Nephron (organoid): Measurements from ENCODE around the gene TBC1D10B.
A peak's percentile ranks its signal among the peaks of the same experiment; 100 is the strongest.

Source experiments
- H3K27ac Mint-ChIP-seq, 3 experiments: 2 replicates each; pipeline ENCODE4 v1.8.0; 2020; ENCODE audit warnings: mixed read lengths in 3 of 3, mild to moderate bottlenecking in 2 of 3, moderate library complexity in 1 of 3
- H3K27me3 Mint-ChIP-seq: 2 replicates; pipeline ENCODE4 v1.8.0; 2021; ENCODE audit warnings: low read depth, mild to moderate bottlenecking, moderate library complexity, mixed read lengths
- H3K36me3 Mint-ChIP-seq: 2 replicates; pipeline ENCODE4 v1.8.0; 2020; ENCODE audit warnings: low read depth, mixed read lengths
- H3K4me1 Mint-ChIP-seq: 2 replicates; pipeline ENCODE4 v1.8.0; 2020; ENCODE audit warnings: mixed read lengths
- H3K4me3 Mint-ChIP-seq, 3 experiments: 2 replicates each; pipeline ENCODE4 v1.8.0; 2020; ENCODE audit warnings: mild to moderate bottlenecking in 3 of 3, mixed read lengths in 3 of 3, moderate library complexity in 2 of 3
- H3K9me3 Mint-ChIP-seq: 2 replicates; pipeline ENCODE4 v1.8.0; 2020; ENCODE audit warnings: mixed read lengths
- TF ChIP-seq, protein P1 (sequence below), 3 experiments: fragments of 200-600 bp; sonication (generic); IDR thresholded peaks; one replicate each; pipeline ENCODE4 v1.5.0; 2021; ENCODE audit warnings: antibody characterized with exemption in 3 of 3; ENCODE audit not compliant: unreplicated experiment in 3 of 3

The TBC1D10B gene

DNA sequence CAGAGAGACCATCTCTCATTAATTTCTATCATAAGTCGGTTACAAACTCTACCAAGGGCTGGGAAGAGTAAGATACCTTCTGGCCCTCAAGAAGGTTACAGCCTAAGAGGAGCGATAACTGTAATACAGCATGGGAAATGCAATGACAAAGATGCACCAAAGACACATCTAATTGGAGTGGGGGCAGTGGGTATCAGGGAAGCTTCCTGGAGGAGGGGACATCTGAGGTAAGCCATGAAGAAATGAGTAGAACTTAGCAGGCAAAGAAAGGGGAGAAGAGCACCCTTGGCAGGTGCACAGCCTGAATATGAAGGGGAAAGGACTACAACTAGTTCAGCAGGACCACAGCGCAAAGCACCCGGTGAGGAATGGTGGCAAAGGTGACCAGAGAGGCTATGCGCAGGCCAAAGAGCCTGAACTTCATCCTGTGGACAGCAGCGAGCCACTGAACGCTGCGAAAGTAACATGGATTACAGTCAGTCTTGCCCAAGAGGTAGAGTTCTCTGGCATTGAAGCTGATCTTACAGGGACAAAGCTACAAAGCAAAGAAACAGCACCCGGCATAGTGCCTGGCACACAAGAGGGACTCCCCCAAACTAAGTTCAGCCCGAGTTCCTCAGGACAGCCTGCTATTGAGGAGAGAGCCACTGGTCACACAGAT is 2.8 kb downstream of the TBC1D10B start:
- H3K27ac Mint-ChIP-seq, result peak overlapping the region in 2 of 3 experiments; percentile 65 to 72
- H3K27me3 Mint-ChIP-seq, result no peaks in the 10 kb centered on the region
- H3K4me3 Mint-ChIP-seq, result peak overlapping the region; percentile 91 to 94 (median 92)
- TF ChIP-seq, protein P1, sequence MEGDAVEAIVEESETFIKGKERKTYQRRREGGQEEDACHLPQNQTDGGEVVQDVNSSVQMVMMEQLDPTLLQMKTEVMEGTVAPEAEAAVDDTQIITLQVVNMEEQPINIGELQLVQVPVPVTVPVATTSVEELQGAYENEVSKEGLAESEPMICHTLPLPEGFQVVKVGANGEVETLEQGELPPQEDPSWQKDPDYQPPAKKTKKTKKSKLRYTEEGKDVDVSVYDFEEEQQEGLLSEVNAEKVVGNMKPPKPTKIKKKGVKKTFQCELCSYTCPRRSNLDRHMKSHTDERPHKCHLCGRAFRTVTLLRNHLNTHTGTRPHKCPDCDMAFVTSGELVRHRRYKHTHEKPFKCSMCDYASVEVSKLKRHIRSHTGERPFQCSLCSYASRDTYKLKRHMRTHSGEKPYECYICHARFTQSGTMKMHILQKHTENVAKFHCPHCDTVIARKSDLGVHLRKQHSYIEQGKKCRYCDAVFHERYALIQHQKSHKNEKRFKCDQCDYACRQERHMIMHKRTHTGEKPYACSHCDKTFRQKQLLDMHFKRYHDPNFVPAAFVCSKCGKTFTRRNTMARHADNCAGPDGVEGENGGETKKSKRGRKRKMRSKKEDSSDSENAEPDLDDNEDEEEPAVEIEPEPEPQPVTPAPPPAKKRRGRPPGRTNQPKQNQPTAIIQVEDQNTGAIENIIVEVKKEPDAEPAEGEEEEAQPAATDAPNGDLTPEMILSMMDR (IDR thresholded peaks at IDR 0.05; ENCODE audit: unreplicated experiment in 3 of 3), result no peak
- no peaks in the 10 kb centered on the region for H3K9me3 Mint-ChIP-seq
- H3K4me1 Mint-ChIP-seq, result peaks cover 37% of the 10 kb centered on the region
- peaks cover 35% of the 10 kb centered on the region for H3K36me3 Mint-ChIP-seq

DNA sequence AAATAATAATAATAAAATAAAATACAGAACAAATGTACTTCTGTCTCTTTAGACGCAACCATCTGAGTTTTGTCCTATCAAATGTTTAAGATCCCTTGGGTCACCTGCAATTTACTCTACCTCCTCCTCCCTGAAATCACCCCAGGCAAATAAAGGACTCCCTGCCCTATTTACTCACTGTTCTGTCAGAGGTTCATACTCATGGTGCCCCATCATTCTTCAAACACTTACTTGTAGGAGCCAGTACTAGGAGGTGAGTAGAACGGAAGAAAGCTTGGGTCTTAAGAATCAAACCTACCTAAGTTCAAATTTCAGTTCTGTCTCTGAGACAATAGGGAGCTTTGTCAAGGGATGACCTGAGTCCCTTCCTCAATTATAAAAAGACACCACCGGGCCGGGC is 3.8 kb downstream of the TBC1D10B start:
- no peaks in the 10 kb centered on the region for H3K27me3 Mint-ChIP-seq
- H3K4me1 Mint-ChIP-seq, result peaks cover 36% of the 10 kb centered on the region
- H3K9me3 Mint-ChIP-seq, result no peaks in the 10 kb centered on the region
- peaks cover 39% of the 10 kb centered on the region for H3K36me3 Mint-ChIP-seq
- peak overlapping the region; percentile 91 to 94 (median 92) for H3K4me3 Mint-ChIP-seq
- H3K27ac Mint-ChIP-seq, result no peak overlapping the region
- TF ChIP-seq, protein P1 (IDR thresholded peaks at IDR 0.05; ENCODE audit: unreplicated experiment in 3 of 3), result no peak

DNA sequence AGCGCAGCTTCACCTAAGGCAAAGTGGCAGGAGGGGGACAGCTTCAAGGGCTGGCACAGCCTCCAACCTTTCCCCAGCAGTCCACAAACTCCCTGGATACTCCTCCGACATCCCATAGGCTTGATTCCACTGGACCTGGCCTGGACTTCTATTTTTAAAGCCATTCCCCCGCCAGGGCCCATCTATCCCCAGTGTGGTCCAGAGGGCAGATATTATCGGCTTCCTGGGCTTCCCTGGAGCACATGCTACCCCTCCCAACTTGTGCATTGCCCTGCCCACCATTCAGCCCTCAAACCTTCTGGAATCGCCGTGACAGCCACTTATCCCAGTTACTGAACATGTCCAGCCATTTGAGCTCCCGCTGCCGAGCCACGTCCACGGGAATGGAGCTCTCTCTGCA is 5.1 kb downstream of the TBC1D10B start:
- Mint-ChIP-seq H3K36me3 (peaks cover 50% of the 10 kb centered on the region), H3K4me3 (peak overlapping the region in 1 of 3 experiments; percentile 25), H3K4me1 (peaks cover 30% of the 10 kb centered on the region), H3K27me3 (no peaks in the 10 kb centered on the region), H3K27ac (no peak overlapping the region), H3K9me3 (no peaks in the 10 kb centered on the region)
- TF ChIP-seq, protein P1 (IDR thresholded peaks at IDR 0.05; ENCODE audit: unreplicated experiment in 3 of 3), result no peak

DNA sequence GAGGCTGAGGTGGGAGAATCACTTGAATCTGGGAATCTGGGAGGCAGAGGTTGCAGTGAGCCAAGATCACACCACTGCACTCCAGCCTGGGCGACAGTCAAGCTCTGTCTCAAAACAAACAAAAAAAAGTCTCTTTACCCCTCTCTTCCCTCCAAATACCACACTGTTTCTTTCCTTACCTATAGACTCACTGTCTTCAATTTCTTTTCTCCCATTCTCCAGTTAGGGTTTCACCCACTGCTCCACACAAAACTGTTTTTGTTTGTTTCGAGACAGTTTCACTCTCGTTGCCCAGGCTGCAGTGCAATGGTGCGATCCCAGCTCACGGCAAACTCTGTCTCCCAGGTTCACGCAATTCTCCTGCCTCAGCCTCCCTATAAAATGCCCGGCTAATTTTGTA is 9.1 kb downstream of the TBC1D10B start:
- Mint-ChIP-seq H3K27ac (no peak overlapping the region), H3K36me3 (peaks cover 51% of the 10 kb centered on the region), H3K27me3 (no peaks in the 10 kb centered on the region), H3K4me3 (peak overlapping the region in 1 of 3 experiments; percentile 26), H3K4me1 (peaks cover 10% of the 10 kb centered on the region), H3K9me3 (no peaks in the 10 kb centered on the region)
- TF ChIP-seq, protein P1 (IDR thresholded peaks at IDR 0.05; ENCODE audit: unreplicated experiment in 3 of 3), result no peak

DNA sequence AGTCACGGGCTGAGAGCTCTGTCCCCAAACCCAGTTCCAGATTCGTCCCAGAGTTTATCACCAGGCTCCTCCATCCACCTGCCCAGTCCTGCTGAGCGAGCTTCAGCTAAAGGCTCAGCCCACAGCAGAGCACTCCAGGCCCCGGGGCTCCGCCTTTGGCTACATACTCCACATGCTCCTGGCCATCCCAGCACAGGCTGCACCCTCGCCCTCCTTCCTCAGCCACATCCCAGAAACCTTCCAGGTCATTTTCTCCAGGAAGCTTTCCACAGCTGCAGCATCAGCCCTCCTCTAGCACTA is 10.5 kb downstream of the TBC1D10B start:
- Mint-ChIP-seq H3K27me3 (no peaks in the 10 kb centered on the region), H3K4me3 (no peak overlapping the region), H3K4me1 (peaks cover 11% of the 10 kb centered on the region), H3K36me3 (peaks cover 46% of the 10 kb centered on the region), H3K9me3 (no peaks in the 10 kb centered on the region), H3K27ac (no peak overlapping the region)
- TF ChIP-seq, protein P1 (IDR thresholded peaks at IDR 0.05; ENCODE audit: unreplicated experiment in 3 of 3), result no peak
